ENCODE results near the gene ELF4. TPM values are rescaled to one million over a fixed set of nuclear protein-coding genes. Genes with fewer than 3 reads are reported as not detected.

Gene ELF4
- polyA plus RNA-seq, 1 donor from 2014 or later: not detected

GRCh38 chrX:130020661-130021324, 89.5 kb downstream of the ELF4 start:
- Histone ChIP-seq H3F3A (ENCODE audit: insufficient read depth, low read length, poor library complexity, severe bottlenecking) (no peaks in the 10 kb centered on the region), H3K4me2 (ENCODE audit: low read length) (no peak overlapping the region), H2AFZ (ENCODE audit: low read depth, low read length) (no peak overlapping the region), H3K4me3 (ENCODE audit: low read length) (no peak overlapping the region), H3K36me3 (ENCODE audit: insufficient read depth, low read length) (no peaks in the 10 kb centered on the region), H3K9me2 (ENCODE audit: insufficient read depth, low read length) (no peaks in the 10 kb centered on the region), H3K9ac (ENCODE audit: low read length) (no peak overlapping the region), H3K27me3 (ENCODE audit: insufficient read depth, low read depth, low read length) (no peaks in the 10 kb centered on the region), H3K27ac (ENCODE audit: low read length) (no peak overlapping the region), H3K79me2 (replicated peaks; ENCODE audit: insufficient read depth, low read length) (no peaks in the 10 kb centered on the region), H3K9me3 (ENCODE audit: low read length) (no peaks in the 10 kb centered on the region), H4K20me1 (ENCODE audit: insufficient read depth) (no peaks in the 10 kb centered on the region)
- TF ChIP-seq TAF1 (IDR thresholded peaks at IDR 0.05; ENCODE audit: low read depth): no peak
- TF ChIP-seq EP300 (conservative IDR thresholded peaks at IDR 0.05; ENCODE audit: poor library complexity, severe bottlenecking): no peak
- no peak for TF ChIP-seq CTCF (IDR thresholded peaks at IDR 0.05; ENCODE audit: poor library complexity, severe bottlenecking)
- TF ChIP-seq SMC3 (conservative IDR thresholded peaks at IDR 0.05; ENCODE audit: poor library complexity): no peak
- TF ChIP-seq EZH2 (IDR thresholded peaks at IDR 0.05; ENCODE audit: borderline replicate concordance, insufficient read depth, low read length, poor library complexity, severe bottlenecking): no peak
- no peak for TF ChIP-seq MXI1 (conservative IDR thresholded peaks at IDR 0.05; ENCODE audit: poor library complexity, severe bottlenecking)
- TF ChIP-seq RAD21 (conservative IDR thresholded peaks at IDR 0.05): no peak
- no peak for TF ChIP-seq POLR2AphosphoS5 (IDR thresholded peaks at IDR 0.05)
- TF ChIP-seq REST (IDR thresholded peaks at IDR 0.05; ENCODE audit: borderline replicate concordance): no peak

GRCh38 chrX:130018143-130018542, 92.2 kb downstream of the ELF4 start:
- Histone ChIP-seq H3K9ac (ENCODE audit: low read length) (no peak overlapping the region), H3K36me3 (ENCODE audit: insufficient read depth, low read length) (no peaks in the 10 kb centered on the region), H3K9me2 (ENCODE audit: insufficient read depth, low read length) (no peaks in the 10 kb centered on the region), H3K27me3 (ENCODE audit: insufficient read depth, low read depth, low read length) (no peaks in the 10 kb centered on the region), H3F3A (ENCODE audit: insufficient read depth, low read length, poor library complexity, severe bottlenecking) (no peaks in the 10 kb centered on the region), H2AFZ (ENCODE audit: low read depth, low read length) (no peak overlapping the region), H3K4me2 (ENCODE audit: low read length) (no peak overlapping the region), H3K4me3 (ENCODE audit: low read length) (no peak overlapping the region), H3K9me3 (ENCODE audit: low read length) (no peaks in the 10 kb centered on the region), H3K27ac (ENCODE audit: low read length) (no peak overlapping the region), H4K20me1 (ENCODE audit: insufficient read depth) (no peaks in the 10 kb centered on the region), H3K79me2 (replicated peaks; ENCODE audit: insufficient read depth, low read length) (no peaks in the 10 kb centered on the region)
- TF ChIP-seq SMC3 (conservative IDR thresholded peaks at IDR 0.05; ENCODE audit: poor library complexity) (no peak), REST (IDR thresholded peaks at IDR 0.05; ENCODE audit: borderline replicate concordance) (no peak), EP300 (conservative IDR thresholded peaks at IDR 0.05; ENCODE audit: poor library complexity, severe bottlenecking) (no peak), TAF1 (IDR thresholded peaks at IDR 0.05; ENCODE audit: low read depth) (no peak), POLR2AphosphoS5 (IDR thresholded peaks at IDR 0.05) (no peak), RAD21 (conservative IDR thresholded peaks at IDR 0.05) (no peak), CTCF (IDR thresholded peaks at IDR 0.05; ENCODE audit: poor library complexity, severe bottlenecking) (no peak), EZH2 (IDR thresholded peaks at IDR 0.05; ENCODE audit: borderline replicate concordance, insufficient read depth, low read length, poor library complexity, severe bottlenecking) (no peak), MXI1 (conservative IDR thresholded peaks at IDR 0.05; ENCODE audit: poor library complexity, severe bottlenecking) (no peak)

Data from neural cell (in vitro differentiated cells).